Subcutaneous adipose tissue (tissue), 4 donors: Measurements from ENCODE around the gene CAMTA1. TPM values are rescaled to one million over a fixed set of nuclear protein-coding genes. Genes with fewer than 3 reads are reported as not detected.

Source experiments
- total RNA-seq, 4 donors: library from RNA; depleted of rRNA; stranded (reverse); fragments of >200 nt; gene quantifications; one replicate each; pipeline ENCODE4 v1.1.0, GENCODE V29; 2016
- TF ChIP-seq, protein P1 (sequence below): fragments of 450-650 bp; IDR thresholded peaks from one replicate; pipeline ENCODE4 v1.5.1; 2016; ENCODE audit warnings: low read depth, mild to moderate bottlenecking, control low read depth, antibody characterized with exemption, moderate library complexity

The CAMTA1 gene
- total RNA-seq, 4 donors from 2014 or later: 58.6 to 82.5 (median 78.0) TPM

DNA sequence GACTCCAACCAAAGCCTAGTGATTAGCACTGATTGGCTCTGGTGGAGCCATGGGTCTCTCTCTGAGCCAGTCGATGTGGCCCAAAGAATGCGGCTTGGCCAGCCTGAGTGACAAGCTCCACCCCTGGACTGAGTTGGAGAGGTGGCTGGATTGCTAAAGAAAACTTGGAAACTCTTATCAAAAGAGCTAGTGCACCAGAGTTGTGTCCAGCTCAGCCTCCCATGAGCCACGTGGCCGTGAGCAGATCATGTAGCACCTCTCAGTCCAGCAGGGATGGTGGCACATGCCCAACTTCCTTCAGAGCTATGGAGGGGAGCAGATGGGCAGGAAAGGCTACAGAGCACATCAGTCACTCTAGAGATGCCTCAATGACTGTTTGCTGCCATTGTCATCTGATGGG, 843.0 kb downstream of the CAMTA1 start:
- TF ChIP-seq, protein P1, sequence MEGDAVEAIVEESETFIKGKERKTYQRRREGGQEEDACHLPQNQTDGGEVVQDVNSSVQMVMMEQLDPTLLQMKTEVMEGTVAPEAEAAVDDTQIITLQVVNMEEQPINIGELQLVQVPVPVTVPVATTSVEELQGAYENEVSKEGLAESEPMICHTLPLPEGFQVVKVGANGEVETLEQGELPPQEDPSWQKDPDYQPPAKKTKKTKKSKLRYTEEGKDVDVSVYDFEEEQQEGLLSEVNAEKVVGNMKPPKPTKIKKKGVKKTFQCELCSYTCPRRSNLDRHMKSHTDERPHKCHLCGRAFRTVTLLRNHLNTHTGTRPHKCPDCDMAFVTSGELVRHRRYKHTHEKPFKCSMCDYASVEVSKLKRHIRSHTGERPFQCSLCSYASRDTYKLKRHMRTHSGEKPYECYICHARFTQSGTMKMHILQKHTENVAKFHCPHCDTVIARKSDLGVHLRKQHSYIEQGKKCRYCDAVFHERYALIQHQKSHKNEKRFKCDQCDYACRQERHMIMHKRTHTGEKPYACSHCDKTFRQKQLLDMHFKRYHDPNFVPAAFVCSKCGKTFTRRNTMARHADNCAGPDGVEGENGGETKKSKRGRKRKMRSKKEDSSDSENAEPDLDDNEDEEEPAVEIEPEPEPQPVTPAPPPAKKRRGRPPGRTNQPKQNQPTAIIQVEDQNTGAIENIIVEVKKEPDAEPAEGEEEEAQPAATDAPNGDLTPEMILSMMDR: no peak

- TF ChIP-seq, protein P1: no peak
Measured at GRCh38 chr1:7629011-7629410, 843.8 kb downstream of the CAMTA1 start.

GRCh38 chr1:7629465-7630195, 844.4 kb downstream of the CAMTA1 start:
- TF ChIP-seq, protein P1: no peak

DNA sequence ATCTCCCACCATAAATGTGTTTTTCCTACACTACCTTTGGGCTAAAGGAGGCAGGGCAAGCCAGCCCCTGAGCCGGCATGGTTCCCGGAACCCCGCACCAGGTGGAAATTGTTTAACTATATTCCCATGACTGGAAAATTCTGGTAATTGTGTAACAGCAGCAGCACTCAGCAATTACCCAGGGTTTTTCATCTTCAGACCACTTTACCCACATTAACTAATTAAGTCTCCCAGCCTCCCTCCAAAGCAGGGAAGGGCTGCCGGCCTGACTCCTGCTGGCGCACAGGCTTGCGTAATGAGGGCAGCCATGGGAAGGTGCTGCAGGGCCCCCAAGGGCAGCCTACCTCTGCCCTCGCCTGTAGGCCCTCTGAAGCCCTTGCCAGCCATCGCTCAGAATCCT, 845.1 kb downstream of the CAMTA1 start:
- TF ChIP-seq, protein P1: no peak

- TF ChIP-seq, protein P1: no peak
Measured at GRCh38 chr1:7632176-7632575, 846.9 kb downstream of the CAMTA1 start.

GRCh38 chr1:7632681-7633080, 847.4 kb downstream of the CAMTA1 start:
- TF ChIP-seq, protein P1: no peak

- TF ChIP-seq, protein P1: no peak
Measured at GRCh38 chr1:7633506-7634245, 848.4 kb downstream of the CAMTA1 start.
